Adipocyte (in vitro differentiated cells): Measurements from ENCODE around the gene SPRR2G.
"Not testable (repeated sequence)": the region's sequence is repeated elsewhere in the genome, so short reads cannot be mapped to it uniquely, and the experiment has no call there.

Source experiments
- DNase-seq: peaks from one replicate; pipeline ENCODE4 v3.0.0-alpha.2; 2015; ENCODE audit warnings: low read depth
- H3K27me3 ChIP-seq: replicated peaks from 2 replicates; pipeline ENCODE4 v1.7.0; 2013; ENCODE audit warnings: mild to moderate bottlenecking, low read length, moderate library complexity; ENCODE audit not compliant: control insufficient read depth, insufficient read depth
- H3K36me3 ChIP-seq: 2 replicates; pipeline ENCODE4 v1.7.0; 2013; ENCODE audit warnings: low read length, mild to moderate bottlenecking, moderate library complexity; ENCODE audit not compliant: control insufficient read depth, insufficient read depth, severe bottlenecking
- H3K4me1 ChIP-seq: 2 replicates; pipeline ENCODE4 v1.7.0; 2013; ENCODE audit warnings: mild to moderate bottlenecking, low read length, moderate library complexity; ENCODE audit not compliant: control insufficient read depth, insufficient read depth
- H3K4me3 ChIP-seq: 2 replicates; pipeline ENCODE4 v1.7.0; 2013; ENCODE audit warnings: mild to moderate bottlenecking, low read length, moderate library complexity
- H3K9ac ChIP-seq: 2 replicates; pipeline ENCODE4 v1.7.0; 2013; ENCODE audit warnings: mild to moderate bottlenecking, low read length, moderate library complexity
- H3K9me3 ChIP-seq: 2 replicates; pipeline ENCODE4 v1.7.0; 2013; ENCODE audit warnings: mild to moderate bottlenecking, low read length, moderate library complexity; ENCODE audit not compliant: control insufficient read depth

The SPRR2G gene

DNA sequence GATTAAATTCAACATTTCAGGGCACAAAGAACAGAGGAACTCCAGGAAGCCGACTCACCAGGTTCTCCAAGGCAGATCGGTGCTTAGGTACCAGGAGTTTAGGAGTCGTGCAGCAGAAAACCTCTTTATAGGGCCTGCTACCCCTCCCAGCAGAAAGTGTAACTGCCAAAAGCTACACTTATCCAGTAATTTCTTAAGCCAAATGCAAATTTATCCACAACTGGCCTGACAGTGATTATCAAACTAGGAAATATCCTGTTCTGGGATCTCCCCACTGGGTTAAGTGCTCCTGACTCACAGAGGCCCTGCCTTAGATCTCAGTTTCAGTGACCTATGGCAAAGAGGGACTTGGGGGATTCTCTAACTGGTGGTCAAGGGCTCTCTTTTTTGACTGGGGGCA lies 37.3 kb downstream of the SPRR2G start, which contains the start of gene SPRR2F:
SPRR2F (minus strand) TSS at position 101 of the 400 bp plus-strand sequence. CDS start 783 bp downstream, outside the sequence.
- no peak within 1 kb of the TSS for H3K9ac ChIP-seq
- H3K36me3 ChIP-seq, result no peaks in the 10 kb centered on the region
- no peaks in the 10 kb centered on the region for H3K9me3 ChIP-seq
- H3K4me3 ChIP-seq, result no peak within 1 kb of the TSS
- peaks cover 2% of the 10 kb centered on the region for H3K27me3 ChIP-seq
- H3K4me1 ChIP-seq, result no peaks in the 10 kb centered on the region
- DNase-seq, result no peak

DNA sequence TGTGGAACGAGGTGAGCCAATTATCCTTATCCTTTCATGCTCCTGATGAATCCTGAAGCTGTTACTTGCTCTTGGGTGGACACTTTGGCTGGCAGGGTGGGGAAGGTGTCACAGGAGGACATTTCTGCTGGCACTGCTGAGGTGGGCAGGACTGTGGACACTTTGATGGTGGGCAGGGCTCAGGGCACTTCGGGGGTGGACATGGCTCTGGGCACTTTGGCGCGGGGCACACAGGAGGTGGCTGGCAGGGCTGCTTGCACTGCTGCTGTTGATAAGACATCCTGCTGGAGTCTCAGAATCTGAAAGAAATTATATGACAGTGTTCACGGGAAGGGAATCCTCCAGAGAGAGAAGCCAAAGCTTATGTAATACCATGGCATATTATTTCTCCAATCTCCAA lies 38.2 kb downstream of the SPRR2G start:
- H3K9ac ChIP-seq, H3K4me1 ChIP-seq, H3K27me3 ChIP-seq, DNase-seq, H3K9me3 ChIP-seq, H3K36me3 ChIP-seq, H3K4me3 ChIP-seq: not testable (repeated sequence)

DNA sequence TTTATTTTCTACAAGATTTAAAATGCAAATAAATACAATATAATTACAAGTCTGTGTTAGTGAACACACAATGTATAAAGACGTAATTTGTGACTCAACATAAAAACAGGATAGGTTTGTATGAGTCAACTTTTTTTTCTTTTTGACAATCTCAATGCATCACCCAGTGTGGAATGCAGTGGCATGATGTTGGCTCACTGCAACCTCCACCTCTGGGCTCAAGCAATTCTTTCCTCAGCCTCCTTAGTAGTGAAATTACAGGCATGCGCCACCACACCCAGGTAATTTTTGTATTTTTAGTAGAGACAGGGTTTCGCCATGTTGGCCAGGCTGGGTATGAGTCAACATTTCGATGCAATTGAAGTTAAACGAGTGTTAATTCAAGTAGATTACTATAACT lies 50.4 kb downstream of the SPRR2G start:
- Histone ChIP-seq H3K9me3 (peaks cover 3% of the 10 kb centered on the region), H3K9ac (no peak overlapping the region), H3K36me3 (no peaks in the 10 kb centered on the region), H3K27me3 (no peaks in the 10 kb centered on the region), H3K4me1 (no peaks in the 10 kb centered on the region), H3K4me3 (no peak overlapping the region)
- no peak for DNase-seq
